K562 (cell line): ENCODE measurements around the gene LMNB1. TPM values are rescaled to one million over a fixed set of nuclear protein-coding genes. Genes with fewer than 3 reads are reported as not detected.
A peak's percentile ranks its signal among the peaks of the same experiment; 100 is the strongest.

Source experiments
- BDP1 ChIP-seq: IDR thresholded peaks from 3 replicates; pipeline ENCODE4 v1.6.1; 2011; ENCODE audit not compliant: insufficient read length, insufficient read depth
- CCAR2 ChIP-seq: fragments of 200-400 bp; formaldehyde crosslinking; IDR thresholded peaks from 2 replicates; pipeline ENCODE4 v1.6.1; 2017; ENCODE audit warnings: mild to moderate bottlenecking, low read depth, low read length
- FOXK2 ChIP-seq, 2 experiments: fragments of 450-650 bp; IDR thresholded peaks in 1 of 2; conservative IDR thresholded peaks in 1 of 2; 2 replicates each; pipeline ENCODE4 v1.6.1; 2016; ENCODE audit warnings: low read depth in 2 of 2, mild to moderate bottlenecking in 1 of 2
- IRF2 ChIP-seq: sonication (generic); formaldehyde crosslinking; IDR thresholded peaks from 2 replicates; pipeline ENCODE4 v1.8.1; 2022; ENCODE audit warnings: mild to moderate bottlenecking, missing genetic modification reagents
- MAZ ChIP-seq, 2 experiments: fragments of 450-650 bp in 1 of 2; sonication (generic) in 1 of 2; formaldehyde crosslinking; IDR thresholded peaks in 1 of 2; conservative IDR thresholded peaks in 1 of 2; 2 replicates each; pipeline versions ENCODE4 v1.4.0 to v1.5.0; 2020; ENCODE audit warnings: mild to moderate bottlenecking in 1 of 2, missing genetic modification reagents in 1 of 2
- MYNN ChIP-seq, 2 experiments: sonication (generic); formaldehyde crosslinking in 1 of 2; IDR thresholded peaks; 2 replicates each; pipeline versions ENCODE4 v1.5.0 to v1.6.1; 2016 to 2020; ENCODE audit warnings: antibody characterized with exemption in 1 of 2, missing genetic modification reagents in 1 of 2
- NR3C1 ChIP-seq: sonication (generic); formaldehyde crosslinking; IDR thresholded peaks from 2 replicates; pipeline ENCODE4 v1.8.1; 2022; ENCODE audit warnings: missing genetic modification reagents
- RB1 ChIP-seq: fragments of 450-650 bp; IDR thresholded peaks from 2 replicates; pipeline ENCODE4 v1.6.1; 2017; ENCODE audit warnings: low read depth, mild to moderate bottlenecking
- SPI1 ChIP-seq: IDR thresholded peaks from 2 replicates; pipeline ENCODE4 v1.6.1; 2011; ENCODE audit warnings: low read depth, low read length, control low read depth, borderline replicate concordance
- TAF7 ChIP-seq: fragments of 450-650 bp; IDR thresholded peaks from 2 replicates; pipeline ENCODE4 v1.6.1; 2016; ENCODE audit warnings: missing genetic modification characterization, missing compliant biosample characterization
- USF1 ChIP-seq: sonication (generic); formaldehyde crosslinking; IDR thresholded peaks from 2 replicates; pipeline ENCODE4 v1.9.0; 2022; ENCODE audit warnings: mild to moderate bottlenecking, missing genetic modification reagents
- ZEB2 ChIP-seq: fragments of 450-650 bp; IDR thresholded peaks from 2 replicates; pipeline ENCODE4 v1.6.1; 2016
- ZNF347 ChIP-seq: fragments of 450-650 bp; formaldehyde crosslinking; IDR thresholded peaks from 2 replicates; pipeline ENCODE4 v1.4.0; 2020; ENCODE audit warnings: low read depth, mild to moderate bottlenecking, moderate library complexity
- polyA plus RNA-seq, 8 experiments: library from polyadenylated mRNA; depleted of rRNA in 4 of 8; stranded (reverse) in 5 of 8; unstranded in 3 of 8; fragments of >200 nt; fragmentation: Nextera tagmentation in 2 of 8; fragmentation: Illumina TruSeq in 1 of 8; extraction: Ambion mirVana in 2 of 8; extraction: Trizol in 1 of 8; gene quantifications; 2 replicates each; pipeline versions ENCODE4 v1.2.1 to v1.2.3, GENCODE V29; 2011 to 2014; ENCODE audit warnings: inconsistent platforms in 1 of 8, missing spikeins in 1 of 8
- total RNA-seq, 7 experiments: library from RNA; depleted of rRNA in 6 of 7; stranded (reverse); fragments of >200 nt in 6 of 7; fragmentation: Illumina TruSeq in 2 of 7; extraction: Trizol in 2 of 7; gene quantifications; 2 replicates each; pipeline versions ENCODE4 v1.2.1 to v1.2.3, GENCODE V29; 2011 to 2021; ENCODE audit warnings: low replicate concordance in 1 of 7
- TF ChIP-seq, protein P1 (sequence below): sonication (generic); formaldehyde crosslinking; IDR thresholded peaks from 2 replicates; pipeline ENCODE4 v1.4.0; 2020; ENCODE audit warnings: mild to moderate bottlenecking, missing genetic modification reagents
- TF ChIP-seq, protein P2 (sequence below): fragments of 250-450 bp; sonication (Bioruptor Pico); IDR thresholded peaks from 2 replicates; pipeline ENCODE4 v1.4.0; 2020
- TF ChIP-seq, protein P3 (sequence below): sonication (generic); formaldehyde crosslinking; IDR thresholded peaks from 2 replicates; pipeline ENCODE4 v1.8.1; 2023; ENCODE audit warnings: mild to moderate bottlenecking, missing genetic modification reagents

The LMNB1 gene
- total and polyA plus RNA-seq, 9 of the 15 experiments (the other 6 are each of a cell fraction or from before 2014, with no cell fraction given), result 2.8 to 190 (median 131) TPM

DNA sequence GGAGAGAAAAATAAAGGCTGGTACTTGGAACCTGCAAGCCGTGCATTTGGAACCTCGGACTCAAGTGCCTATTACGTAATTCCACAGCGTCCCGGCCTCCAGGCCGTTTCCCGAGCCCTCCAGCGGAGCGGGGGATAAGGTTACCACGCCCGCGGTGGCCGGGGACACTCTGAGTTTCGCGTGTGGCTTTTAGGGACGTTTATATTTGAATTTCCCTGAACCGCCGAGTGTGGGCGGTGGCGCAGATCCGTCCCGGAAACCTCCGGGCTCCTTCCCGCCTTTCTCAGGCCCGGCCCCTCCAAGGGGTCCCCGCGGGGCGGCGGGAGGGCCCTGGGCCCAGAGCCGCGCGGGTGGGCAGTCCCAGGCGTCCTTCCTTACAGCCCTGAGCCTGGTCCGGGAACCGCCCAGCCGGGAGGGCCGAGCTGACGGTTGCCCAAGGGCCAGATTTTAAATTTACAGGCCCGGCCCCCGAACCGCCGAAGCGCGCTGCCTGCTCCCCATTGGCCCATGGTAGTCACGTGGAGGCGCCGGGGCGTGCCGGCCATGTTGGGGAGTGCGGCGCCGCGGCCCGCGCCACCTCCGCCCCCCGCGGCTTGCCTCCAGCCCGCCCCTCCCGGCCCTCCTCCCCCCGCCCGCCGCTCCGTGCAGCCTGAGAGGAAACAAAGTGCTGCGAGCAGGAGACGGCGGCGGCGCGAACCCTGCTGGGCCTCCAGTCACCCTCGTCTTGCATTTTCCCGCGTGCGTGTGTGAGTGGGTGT is at the start of gene LMNB1 (continued):
- TF ChIP-seq FOXK2 (conservative IDR thresholded peaks at IDR 0.05 in 1 of 2, IDR thresholded peaks at IDR 0.05 in 1 of 2; ENCODE audit: low read depth in 2 of 2) (peak; percentile 27; a peak in 1 of 4 replicates), TAF7 (tag) (0 out of 2 replicates have a peak, but pooled peaks have one; percentile 28), NR3C1 (CRISPR knock-in tag) (no peak), ZNF347 (CRISPR knock-in tag) (no peak), CCAR2 (no peak), IRF2 (no peak), MAZ (CRISPR knock-in tag; conservative IDR thresholded peaks at IDR 0.05 in 1 of 2, IDR thresholded peaks at IDR 0.05 in 1 of 2) (peak; percentile 72 to 75), RB1 (peak; percentile 98), USF1 (peak; percentile 95), BDP1 (no peak), SPI1 (no peak), MYNN (IDR thresholded peaks at IDR 0.05) (no peak), MYNN (CRISPR knock-in tag; IDR thresholded peaks at IDR 0.05) (no peak), ZEB2 (no peak)
- TF ChIP-seq, protein P1, sequence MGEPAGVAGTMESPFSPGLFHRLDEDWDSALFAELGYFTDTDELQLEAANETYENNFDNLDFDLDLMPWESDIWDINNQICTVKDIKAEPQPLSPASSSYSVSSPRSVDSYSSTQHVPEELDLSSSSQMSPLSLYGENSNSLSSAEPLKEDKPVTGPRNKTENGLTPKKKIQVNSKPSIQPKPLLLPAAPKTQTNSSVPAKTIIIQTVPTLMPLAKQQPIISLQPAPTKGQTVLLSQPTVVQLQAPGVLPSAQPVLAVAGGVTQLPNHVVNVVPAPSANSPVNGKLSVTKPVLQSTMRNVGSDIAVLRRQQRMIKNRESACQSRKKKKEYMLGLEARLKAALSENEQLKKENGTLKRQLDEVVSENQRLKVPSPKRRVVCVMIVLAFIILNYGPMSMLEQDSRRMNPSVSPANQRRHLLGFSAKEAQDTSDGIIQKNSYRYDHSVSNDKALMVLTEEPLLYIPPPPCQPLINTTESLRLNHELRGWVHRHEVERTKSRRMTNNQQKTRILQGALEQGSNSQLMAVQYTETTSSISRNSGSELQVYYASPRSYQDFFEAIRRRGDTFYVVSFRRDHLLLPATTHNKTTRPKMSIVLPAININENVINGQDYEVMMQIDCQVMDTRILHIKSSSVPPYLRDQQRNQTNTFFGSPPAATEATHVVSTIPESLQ (CRISPR knock-in tag), result 0 out of 2 replicates have a peak, but pooled peaks have one; percentile 51
- TF ChIP-seq, protein P2, sequence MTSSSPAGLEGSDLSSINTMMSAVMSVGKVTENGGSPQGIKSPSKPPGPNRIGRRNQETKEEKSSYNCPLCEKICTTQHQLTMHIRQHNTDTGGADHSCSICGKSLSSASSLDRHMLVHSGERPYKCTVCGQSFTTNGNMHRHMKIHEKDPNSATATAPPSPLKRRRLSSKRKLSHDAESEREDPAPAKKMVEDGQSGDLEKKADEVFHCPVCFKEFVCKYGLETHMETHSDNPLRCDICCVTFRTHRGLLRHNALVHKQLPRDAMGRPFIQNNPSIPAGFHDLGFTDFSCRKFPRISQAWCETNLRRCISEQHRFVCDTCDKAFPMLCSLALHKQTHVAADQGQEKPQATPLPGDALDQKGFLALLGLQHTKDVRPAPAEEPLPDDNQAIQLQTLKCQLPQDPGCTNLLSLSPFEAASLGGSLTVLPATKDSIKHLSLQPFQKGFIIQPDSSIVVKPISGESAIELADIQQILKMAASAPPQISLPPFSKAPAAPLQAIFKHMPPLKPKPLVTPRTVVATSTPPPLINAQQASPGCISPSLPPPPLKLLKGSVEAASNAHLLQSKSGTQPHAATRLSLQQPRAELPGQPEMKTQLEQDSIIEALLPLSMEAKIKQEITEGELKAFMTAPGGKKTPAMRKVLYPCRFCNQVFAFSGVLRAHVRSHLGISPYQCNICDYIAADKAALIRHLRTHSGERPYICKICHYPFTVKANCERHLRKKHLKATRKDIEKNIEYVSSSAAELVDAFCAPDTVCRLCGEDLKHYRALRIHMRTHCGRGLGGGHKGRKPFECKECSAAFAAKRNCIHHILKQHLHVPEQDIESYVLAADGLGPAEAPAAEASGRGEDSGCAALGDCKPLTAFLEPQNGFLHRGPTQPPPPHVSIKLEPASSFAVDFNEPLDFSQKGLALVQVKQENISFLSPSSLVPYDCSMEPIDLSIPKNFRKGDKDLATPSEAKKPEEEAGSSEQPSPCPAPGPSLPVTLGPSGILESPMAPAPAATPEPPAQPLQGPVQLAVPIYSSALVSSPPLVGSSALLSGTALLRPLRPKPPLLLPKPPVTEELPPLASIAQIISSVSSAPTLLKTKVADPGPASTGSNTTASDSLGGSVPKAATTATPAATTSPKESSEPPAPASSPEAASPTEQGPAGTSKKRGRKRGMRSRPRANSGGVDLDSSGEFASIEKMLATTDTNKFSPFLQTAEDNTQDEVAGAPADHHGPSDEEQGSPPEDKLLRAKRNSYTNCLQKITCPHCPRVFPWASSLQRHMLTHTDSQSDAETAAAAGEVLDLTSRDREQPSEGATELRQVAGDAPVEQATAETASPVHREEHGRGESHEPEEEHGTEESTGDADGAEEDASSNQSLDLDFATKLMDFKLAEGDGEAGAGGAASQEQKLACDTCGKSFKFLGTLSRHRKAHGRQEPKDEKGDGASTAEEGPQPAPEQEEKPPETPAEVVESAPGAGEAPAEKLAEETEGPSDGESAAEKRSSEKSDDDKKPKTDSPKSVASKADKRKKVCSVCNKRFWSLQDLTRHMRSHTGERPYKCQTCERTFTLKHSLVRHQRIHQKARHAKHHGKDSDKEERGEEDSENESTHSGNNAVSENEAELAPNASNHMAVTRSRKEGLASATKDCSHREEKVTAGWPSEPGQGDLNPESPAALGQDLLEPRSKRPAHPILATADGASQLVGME (CRISPR knock-in tag), result no peak
- TF ChIP-seq, protein P3, sequence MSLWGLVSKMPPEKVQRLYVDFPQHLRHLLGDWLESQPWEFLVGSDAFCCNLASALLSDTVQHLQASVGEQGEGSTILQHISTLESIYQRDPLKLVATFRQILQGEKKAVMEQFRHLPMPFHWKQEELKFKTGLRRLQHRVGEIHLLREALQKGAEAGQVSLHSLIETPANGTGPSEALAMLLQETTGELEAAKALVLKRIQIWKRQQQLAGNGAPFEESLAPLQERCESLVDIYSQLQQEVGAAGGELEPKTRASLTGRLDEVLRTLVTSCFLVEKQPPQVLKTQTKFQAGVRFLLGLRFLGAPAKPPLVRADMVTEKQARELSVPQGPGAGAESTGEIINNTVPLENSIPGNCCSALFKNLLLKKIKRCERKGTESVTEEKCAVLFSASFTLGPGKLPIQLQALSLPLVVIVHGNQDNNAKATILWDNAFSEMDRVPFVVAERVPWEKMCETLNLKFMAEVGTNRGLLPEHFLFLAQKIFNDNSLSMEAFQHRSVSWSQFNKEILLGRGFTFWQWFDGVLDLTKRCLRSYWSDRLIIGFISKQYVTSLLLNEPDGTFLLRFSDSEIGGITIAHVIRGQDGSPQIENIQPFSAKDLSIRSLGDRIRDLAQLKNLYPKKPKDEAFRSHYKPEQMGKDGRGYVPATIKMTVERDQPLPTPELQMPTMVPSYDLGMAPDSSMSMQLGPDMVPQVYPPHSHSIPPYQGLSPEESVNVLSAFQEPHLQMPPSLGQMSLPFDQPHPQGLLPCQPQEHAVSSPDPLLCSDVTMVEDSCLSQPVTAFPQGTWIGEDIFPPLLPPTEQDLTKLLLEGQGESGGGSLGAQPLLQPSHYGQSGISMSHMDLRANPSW (CRISPR knock-in tag), result no peak
